Naive thymus-derived CD8-positive, alpha-beta T cell (primary cell): Measurements from ENCODE around the gene ROCK2. TPM values are rescaled to one million over a fixed set of nuclear protein-coding genes. Genes with fewer than 3 reads are reported as not detected.

ENCODE experiments used
- ATAC-seq, 2 donors: fragments of 150-1000 bp; cut with Tn5 transposase in 1 of 2; sonication (Bioruptor Pico), chemical (Tn5 transposase) in 1 of 2; 1 replicate in 1 of 2; 2 replicates in 1 of 2; pipeline ENCODE4 v1.10.0; 2021; ENCODE audit warnings: mild to moderate bottlenecking in 2 of 2, moderate library complexity in 2 of 2
- POLR2A ChIA-PET: fragments of 350-600 bp; sonication (Branson Sonifier 250); formaldehyde crosslinking; loops from one replicate; lab custom pipeline; 2021; ENCODE audit warnings: antibody characterized with exemption; lab: Charles Lee
- DNase-seq, 10 donors: peaks; one replicate each; pipeline versions ENCODE4 v3.0.0 to v3.0.0-alpha.2; 2020 to 2022
- H3K27ac Mint-ChIP-seq, 10 donors: one replicate each; pipeline ENCODE4 v1.8.0; 2020 to 2022; ENCODE audit warnings: mild to moderate bottlenecking in 10 of 10, mixed read lengths in 10 of 10, moderate library complexity in 4 of 10, inconsistent platforms in 1 of 10
- H3K27me3 Mint-ChIP-seq, 5 donors: one replicate each; pipeline ENCODE4 v1.8.0; 2021 to 2022; ENCODE audit warnings: mixed read lengths in 5 of 5
- H3K36me3 Mint-ChIP-seq, 3 donors: one replicate each; pipeline ENCODE4 v1.8.0; 2020 to 2022; ENCODE audit warnings: mixed read lengths in 3 of 3, mild to moderate bottlenecking in 2 of 3, inconsistent platforms in 1 of 3
- H3K4me1 Mint-ChIP-seq, 4 donors: one replicate each; pipeline ENCODE4 v1.8.0; 2021 to 2022; ENCODE audit warnings: mixed read lengths in 4 of 4
- H3K4me3 Mint-ChIP-seq, 10 donors: one replicate each; pipeline ENCODE4 v1.8.0; 2020 to 2022; ENCODE audit warnings: mild to moderate bottlenecking in 10 of 10, mixed read lengths in 10 of 10, moderate library complexity in 6 of 10, inconsistent platforms in 1 of 10
- H3K9me3 Mint-ChIP-seq, 9 donors: one replicate each; pipeline ENCODE4 v1.8.0; 2020 to 2022; ENCODE audit warnings: mixed read lengths in 9 of 9, mild to moderate bottlenecking in 3 of 9, inconsistent platforms in 1 of 9, moderate library complexity in 1 of 9
- polyA plus RNA-seq, 3 donors: library from polyadenylated mRNA; unstranded; fragments of 300-500 nt; fragmentation: Illumina TruSeq; gene quantifications; one replicate each; pipeline ENCODE4 v1.2.3, GENCODE V29; 2021
- total RNA-seq, 8 experiments: library from RNA in 2 of 8; stranded (reverse) in 2 of 8; gene quantifications; one replicate each; pipeline ENCODE4 v1.2.3 and lab custom pipeline; 2021 to 2026

ROCK2 gene
- total and polyA plus RNA-seq, 5 experiments from 2014 or later, result 6.1 to 23.9 (median 7.6) TPM

- H3K4me3 Mint-ChIP-seq, result no peak overlapping the region
- H3K27ac Mint-ChIP-seq, result no peak overlapping the region
- H3K9me3 Mint-ChIP-seq, result no peaks in the 10 kb centered on the region
- no peaks in the 10 kb centered on the region for H3K27me3 Mint-ChIP-seq
- POLR2A ChIA-PET, result no interaction called here
- peaks cover 10 to 27% (median 15%) of the 10 kb centered on the region in 4 donors for H3K4me1 Mint-ChIP-seq
- DNase-seq (no peak), ATAC-seq (no peak)
- H3K36me3 Mint-ChIP-seq, result no peaks in the 10 kb centered on the region
Observed at GRCh38 chr2:11312770-11313471, 31.5 kb downstream of the ROCK2 start.

- H3K4me3 Mint-ChIP-seq, result no peak overlapping the region
- H3K4me1 Mint-ChIP-seq, result peaks cover 9 to 36% (median 19%) of the 10 kb centered on the region in 4 donors
- H3K27ac Mint-ChIP-seq, result no peak overlapping the region
- POLR2A ChIA-PET, result no interaction called here
- no peaks in the 10 kb centered on the region for H3K9me3 Mint-ChIP-seq
- no peak for ATAC-seq
- no peaks in the 10 kb centered on the region for H3K36me3 Mint-ChIP-seq
- H3K27me3 Mint-ChIP-seq, result no peaks in the 10 kb centered on the region
- DNase-seq, result no peak
Observed at GRCh38 chr2:11311543-11311942, 32.9 kb downstream of the ROCK2 start.

GRCh38 chr2:11310212-11310611 is 34.2 kb downstream of the ROCK2 start:
- H3K27ac Mint-ChIP-seq, result no peak overlapping the region
- no peaks in the 10 kb centered on the region for H3K36me3 Mint-ChIP-seq
- H3K4me1 Mint-ChIP-seq, result peaks cover 9 to 48% (median 25%) of the 10 kb centered on the region in 4 donors
- POLR2A ChIA-PET, result no interaction called here
- ATAC-seq, result no peak
- no peaks in the 10 kb centered on the region for H3K9me3 Mint-ChIP-seq
- DNase-seq, result no peak
- no peaks in the 10 kb centered on the region for H3K27me3 Mint-ChIP-seq
- H3K4me3 Mint-ChIP-seq, result no peak overlapping the region

GRCh38 chr2:11309706-11310105 is 34.7 kb downstream of the ROCK2 start:
- POLR2A ChIA-PET, result no interaction called here
- no peak overlapping the region for H3K4me3 Mint-ChIP-seq
- no peaks in the 10 kb centered on the region for H3K36me3 Mint-ChIP-seq
- H3K27me3 Mint-ChIP-seq, result no peaks in the 10 kb centered on the region
- no peak overlapping the region for H3K27ac Mint-ChIP-seq
- no peak for DNase-seq
- H3K4me1 Mint-ChIP-seq, result peaks cover 9 to 46% (median 25%) of the 10 kb centered on the region in 4 donors
- H3K9me3 Mint-ChIP-seq, result no peaks in the 10 kb centered on the region
- no peak for ATAC-seq

GRCh38 chr2:11307764-11308415 is 36.5 kb downstream of the ROCK2 start:
- Mint-ChIP-seq H3K4me3 (no peak overlapping the region), H3K36me3 (no peaks in the 10 kb centered on the region), H3K9me3 (no peaks in the 10 kb centered on the region), H3K27ac (no peak overlapping the region), H3K27me3 (no peaks in the 10 kb centered on the region), H3K4me1 (peaks cover 9 to 38% (median 21%) of the 10 kb centered on the region in 4 donors)
- no peak for ATAC-seq
- POLR2A ChIA-PET, result no interaction called here
- no peak for DNase-seq

- H3K36me3 Mint-ChIP-seq, result peaks cover 0 to 1% (median 0%) of the 10 kb centered on the region in 3 donors
- no peak overlapping the region for H3K4me3 Mint-ChIP-seq
- H3K27me3 Mint-ChIP-seq, result no peaks in the 10 kb centered on the region
- no peaks in the 10 kb centered on the region for H3K9me3 Mint-ChIP-seq
- H3K27ac Mint-ChIP-seq, result no peak overlapping the region
- ATAC-seq, result no peak
- H3K4me1 Mint-ChIP-seq, result peaks cover 3 to 30% (median 14%) of the 10 kb centered on the region in 4 donors
- no peak for DNase-seq
- POLR2A ChIA-PET, result no interaction called here
Observed at GRCh38 chr2:11305958-11306357, 38.5 kb downstream of the ROCK2 start.

- Mint-ChIP-seq H3K27me3 (no peaks in the 10 kb centered on the region), H3K36me3 (peaks cover 0 to 1% (median 0%) of the 10 kb centered on the region in 3 donors), H3K4me3 (no peak overlapping the region), H3K27ac (peak overlapping the region in 1 of 10 donors; percentile 20), H3K9me3 (no peaks in the 10 kb centered on the region), H3K4me1 (peaks cover 3 to 29% (median 13%) of the 10 kb centered on the region in 4 donors)
- DNase-seq (no peak), ATAC-seq (no peak)
- POLR2A ChIA-PET, result no interaction called here
Observed at GRCh38 chr2:11305338-11305737, 39.1 kb downstream of the ROCK2 start.

- no peaks in the 10 kb centered on the region for H3K27me3 Mint-ChIP-seq
- ATAC-seq (no peak), DNase-seq (no peak)
- no peak overlapping the region for H3K4me3 Mint-ChIP-seq
- POLR2A ChIA-PET, result no interaction called here
- H3K27ac Mint-ChIP-seq, result no peak overlapping the region
- H3K4me1 Mint-ChIP-seq, result peaks cover 6 to 24% (median 13%) of the 10 kb centered on the region in 4 donors
- H3K36me3 Mint-ChIP-seq, result peaks cover 0 to 1% (median 0%) of the 10 kb centered on the region in 3 donors
- H3K9me3 Mint-ChIP-seq, result no peaks in the 10 kb centered on the region
Observed at GRCh38 chr2:11304476-11304875, 40.0 kb downstream of the ROCK2 start.

- POLR2A ChIA-PET, result no interaction called here
- DNase-seq, result no peak
- Mint-ChIP-seq H3K27ac (no peak overlapping the region), H3K4me1 (peaks cover 6 to 27% (median 16%) of the 10 kb centered on the region in 4 donors), H3K36me3 (peaks cover 0 to 1% (median 0%) of the 10 kb centered on the region in 3 donors), H3K9me3 (no peaks in the 10 kb centered on the region), H3K4me3 (no peak overlapping the region), H3K27me3 (no peaks in the 10 kb centered on the region)
- no peak for ATAC-seq
Observed at GRCh38 chr2:11303290-11304013, 41.0 kb downstream of the ROCK2 start.

- POLR2A ChIA-PET, result no interaction called here
- no peak for DNase-seq
- Mint-ChIP-seq H3K36me3 (peaks cover 0 to 3% (median 0%) of the 10 kb centered on the region in 3 donors), H3K9me3 (no peaks in the 10 kb centered on the region), H3K4me1 (peaks cover 6 to 14% (median 12%) of the 10 kb centered on the region in 4 donors), H3K4me3 (no peak overlapping the region), H3K27ac (no peak overlapping the region), H3K27me3 (no peaks in the 10 kb centered on the region)
- no peak for ATAC-seq
Observed at GRCh38 chr2:11299439-11299838, 45.0 kb downstream of the ROCK2 start.

- no peaks in the 10 kb centered on the region for H3K27me3 Mint-ChIP-seq
- peaks cover 6 to 14% (median 12%) of the 10 kb centered on the region in 4 donors for H3K4me1 Mint-ChIP-seq
- POLR2A ChIA-PET, result no interaction called here
- H3K36me3 Mint-ChIP-seq, result peaks cover 0 to 3% (median 0%) of the 10 kb centered on the region in 3 donors
- no peaks in the 10 kb centered on the region for H3K9me3 Mint-ChIP-seq
- ATAC-seq (no peak), DNase-seq (no peak)
- H3K27ac Mint-ChIP-seq, result no peak overlapping the region
- H3K4me3 Mint-ChIP-seq, result no peak overlapping the region
Observed at GRCh38 chr2:11298592-11298991, 45.8 kb downstream of the ROCK2 start.

GRCh38 chr2:11296401-11296800 is 48.0 kb downstream of the ROCK2 start:
- ATAC-seq, result no peak
- no peak overlapping the region for H3K27ac Mint-ChIP-seq
- peaks cover 14 to 24% (median 18%) of the 10 kb centered on the region in 4 donors for H3K4me1 Mint-ChIP-seq
- no peaks in the 10 kb centered on the region for H3K27me3 Mint-ChIP-seq
- no peak overlapping the region for H3K4me3 Mint-ChIP-seq
- no peak for DNase-seq
- H3K36me3 Mint-ChIP-seq, result peaks cover 0 to 1% (median 0%) of the 10 kb centered on the region in 3 donors
- H3K9me3 Mint-ChIP-seq, result no peaks in the 10 kb centered on the region
- POLR2A ChIA-PET, result interaction anchor here (1.0 kb wide), 1 partner anchor 47 kb away, joined by 3 read pairs; no protein-coding TSS in a partner anchor
